GM12874 (cell line): ENCODE measurements around the gene RASA2.

Experiments
- TF ChIP-seq, protein P1 (sequence below): IDR thresholded peaks from 2 replicates; pipeline ENCODE4 v1.5.1; 2011; ENCODE audit warnings: low read depth, mild to moderate bottlenecking, control low read depth, low read length, moderate library complexity; ENCODE audit not compliant: insufficient read depth

Gene RASA2

DNA sequence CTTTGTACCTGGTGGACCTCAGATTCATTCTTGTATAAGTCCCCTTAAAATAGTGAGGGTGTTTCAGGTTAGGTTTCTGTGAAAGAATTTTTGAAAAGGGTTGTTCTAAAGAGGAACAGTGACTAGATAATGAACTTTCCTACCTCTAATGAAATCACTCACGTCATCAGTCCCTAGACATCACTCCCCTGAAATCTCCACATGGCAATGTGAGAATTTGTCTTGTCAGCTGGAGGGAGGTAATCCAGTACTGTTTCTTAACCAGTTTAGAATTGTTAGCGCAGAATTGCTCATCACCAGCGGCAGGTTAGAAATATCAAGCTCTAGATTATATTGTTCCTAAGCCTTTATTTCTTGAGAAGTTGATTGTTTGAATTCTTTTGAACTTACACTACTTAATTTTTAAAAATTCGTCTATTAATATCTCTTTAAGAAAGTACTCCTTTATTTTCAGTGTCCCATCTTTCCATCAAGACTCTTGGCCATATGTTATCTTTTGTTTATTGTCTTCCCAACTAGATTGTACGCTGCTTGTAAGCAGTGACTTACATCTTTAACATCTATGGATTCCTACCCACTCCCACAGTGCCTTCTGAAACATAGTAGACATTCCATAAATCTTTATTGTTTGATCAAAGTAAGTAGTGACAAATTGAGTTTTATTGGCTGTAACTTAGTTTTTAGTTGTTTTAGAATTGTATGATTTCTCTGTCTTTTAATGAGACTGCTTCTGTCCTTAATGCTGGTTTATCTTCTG is 52.8 kb downstream of the RASA2 start:
- TF ChIP-seq, protein P1, sequence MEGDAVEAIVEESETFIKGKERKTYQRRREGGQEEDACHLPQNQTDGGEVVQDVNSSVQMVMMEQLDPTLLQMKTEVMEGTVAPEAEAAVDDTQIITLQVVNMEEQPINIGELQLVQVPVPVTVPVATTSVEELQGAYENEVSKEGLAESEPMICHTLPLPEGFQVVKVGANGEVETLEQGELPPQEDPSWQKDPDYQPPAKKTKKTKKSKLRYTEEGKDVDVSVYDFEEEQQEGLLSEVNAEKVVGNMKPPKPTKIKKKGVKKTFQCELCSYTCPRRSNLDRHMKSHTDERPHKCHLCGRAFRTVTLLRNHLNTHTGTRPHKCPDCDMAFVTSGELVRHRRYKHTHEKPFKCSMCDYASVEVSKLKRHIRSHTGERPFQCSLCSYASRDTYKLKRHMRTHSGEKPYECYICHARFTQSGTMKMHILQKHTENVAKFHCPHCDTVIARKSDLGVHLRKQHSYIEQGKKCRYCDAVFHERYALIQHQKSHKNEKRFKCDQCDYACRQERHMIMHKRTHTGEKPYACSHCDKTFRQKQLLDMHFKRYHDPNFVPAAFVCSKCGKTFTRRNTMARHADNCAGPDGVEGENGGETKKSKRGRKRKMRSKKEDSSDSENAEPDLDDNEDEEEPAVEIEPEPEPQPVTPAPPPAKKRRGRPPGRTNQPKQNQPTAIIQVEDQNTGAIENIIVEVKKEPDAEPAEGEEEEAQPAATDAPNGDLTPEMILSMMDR, result no peak

DNA sequence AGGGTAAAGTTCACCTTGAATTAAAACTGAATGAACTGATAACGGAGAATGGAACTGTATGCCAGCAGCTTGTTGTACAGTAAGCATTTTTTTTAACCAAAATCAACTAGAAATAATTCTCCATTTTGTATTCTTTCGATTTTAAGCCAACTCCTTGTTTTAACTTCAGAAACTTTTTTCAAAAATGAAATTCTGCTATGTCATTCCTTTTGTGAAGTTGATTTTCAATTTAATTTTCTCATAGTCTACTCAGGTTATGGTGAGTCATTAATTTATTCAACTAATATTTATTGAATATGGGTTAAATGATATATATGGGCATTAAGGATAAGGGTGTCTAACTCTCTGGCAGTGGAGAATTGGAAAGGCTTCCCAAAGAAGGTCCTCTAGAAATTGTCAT is 53.7 kb downstream of the RASA2 start:
- TF ChIP-seq, protein P1, result no peak

DNA sequence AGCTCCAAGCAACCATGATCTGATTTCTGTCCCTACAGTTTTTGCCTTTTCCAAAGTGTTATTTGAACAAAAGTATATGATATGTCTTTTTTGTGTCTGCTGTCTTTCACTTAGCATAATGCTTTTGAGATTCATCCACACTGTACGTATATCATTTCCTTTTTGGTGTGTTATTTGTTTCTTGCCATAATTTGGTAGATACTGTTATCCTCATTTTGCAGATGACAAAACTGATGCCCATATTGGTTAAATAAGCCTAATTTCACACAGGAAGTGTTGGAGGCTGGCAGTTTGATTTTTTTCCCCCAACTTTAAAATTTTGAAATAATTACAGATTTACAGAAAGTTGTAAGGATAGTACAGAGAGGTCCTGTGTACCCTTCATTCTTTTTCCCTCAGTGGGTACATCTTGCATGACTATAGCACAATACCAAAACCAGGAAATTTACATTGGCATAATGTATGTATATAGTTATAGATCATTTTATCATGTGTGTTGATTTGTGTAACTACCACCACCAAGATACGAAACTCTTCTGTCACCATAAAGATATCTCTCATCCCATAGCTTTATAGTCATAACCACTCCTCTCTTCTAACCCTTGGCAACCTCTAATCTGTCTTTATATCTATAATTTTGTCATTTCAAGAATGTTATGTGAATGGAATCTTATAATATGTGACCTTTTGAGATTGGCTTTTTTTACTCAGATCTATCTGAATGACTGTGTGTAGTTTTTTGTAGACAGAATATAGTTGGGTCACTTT is 55.6 kb downstream of the RASA2 start:
- TF ChIP-seq, protein P1, result no peak

DNA sequence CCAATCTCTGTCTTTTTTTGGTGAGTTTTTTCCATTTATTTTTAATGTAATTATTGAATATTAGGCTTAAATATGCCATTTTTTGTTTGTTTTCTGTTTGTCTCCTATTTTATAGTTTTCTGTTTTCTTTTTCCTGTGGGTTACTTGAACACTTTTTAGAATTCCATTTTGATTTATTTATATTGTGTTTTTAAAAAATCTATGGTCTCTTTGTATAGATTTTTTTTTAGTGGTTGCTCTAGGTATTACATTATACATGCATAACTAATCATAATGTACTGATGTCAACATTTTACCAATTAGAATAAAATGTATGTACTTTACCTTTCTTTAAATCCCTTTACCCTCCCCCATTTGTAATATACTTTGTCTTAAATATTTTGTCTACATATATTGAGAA is 56.2 kb downstream of the RASA2 start:
- TF ChIP-seq, protein P1, result no peak

DNA sequence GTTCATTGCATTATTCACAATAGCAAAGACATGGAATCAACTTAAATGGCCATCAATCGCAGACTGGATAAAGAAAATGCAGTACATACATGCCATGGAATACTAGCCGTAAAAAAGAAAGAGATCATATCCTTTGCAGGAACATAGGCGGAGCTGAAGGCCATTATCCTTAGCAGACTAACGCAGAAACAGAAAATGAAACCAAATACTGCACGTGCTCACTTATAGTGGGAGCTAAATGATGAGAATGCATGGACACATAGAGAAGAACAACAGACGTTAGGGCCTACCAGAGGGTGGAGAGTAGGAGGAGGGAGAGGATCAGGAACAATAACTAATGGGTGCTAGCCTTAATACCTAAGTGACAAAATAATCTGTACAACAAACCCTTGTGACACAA is 57.9 kb downstream of the RASA2 start:
- TF ChIP-seq, protein P1, result no peak

DNA sequence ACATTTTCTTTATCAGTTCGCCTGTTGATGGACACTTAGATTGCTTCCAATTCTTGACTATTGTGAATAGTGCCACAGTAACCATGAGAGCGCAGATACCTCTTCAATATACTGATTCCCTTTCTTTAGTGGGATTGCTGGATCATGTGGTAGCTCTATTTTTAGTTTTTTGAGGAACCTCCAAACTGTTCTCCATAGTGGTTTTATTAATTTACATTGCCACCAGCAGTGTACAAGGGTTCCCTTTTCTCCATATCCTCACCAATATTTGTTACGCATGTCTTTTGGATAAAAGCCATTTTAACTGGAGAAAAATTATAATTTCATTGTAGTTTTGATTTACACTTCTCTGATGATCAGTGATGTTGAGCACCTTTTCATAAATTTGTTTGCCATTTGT is 59.3 kb downstream of the RASA2 start:
- TF ChIP-seq, protein P1, result no peak

DNA sequence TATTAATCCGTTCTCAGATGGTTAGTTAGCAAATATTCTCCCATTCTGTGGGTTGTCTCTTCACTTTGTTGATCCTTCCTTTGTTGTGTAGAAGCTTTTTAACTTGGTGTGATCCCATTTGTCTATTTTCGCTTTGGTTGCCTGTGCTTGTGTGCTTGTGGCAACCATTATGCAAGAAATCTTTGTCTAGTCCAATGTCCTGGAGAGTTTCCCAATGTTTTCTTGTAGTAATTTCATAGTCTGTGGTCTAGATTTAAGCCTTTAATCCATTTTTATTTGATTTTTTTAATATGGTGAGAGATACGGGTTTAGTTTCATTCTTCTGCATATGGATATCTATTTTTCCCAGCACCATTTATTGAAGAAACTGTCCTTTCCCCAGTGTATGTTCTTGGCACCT is 59.8 kb downstream of the RASA2 start:
- TF ChIP-seq, protein P1, result no peak
